K562 (cell line): ENCODE measurements around the gene PPP2R5A. TPM values are rescaled to one million over a fixed set of nuclear protein-coding genes. Genes with fewer than 3 reads are reported as not detected.

Experiments
- ATAC-seq: fragments of 200-7000 bp; cut with Tn5 transposase; 3 replicates; pipeline ENCODE4 v1.9.1; 2020; ENCODE audit warnings: moderate library complexity
- BruUV-seq: library from RNA; stranded (reverse); fragments of 400-500 nt; replicated peaks from 2 replicates; lab custom pipeline; 2021; lab: Mats Ljungman, UMichigan
- CTCF ChIA-PET: fragments of 300-600 bp; formaldehyde crosslinking; extraction: SDS; loops from one replicate; lab custom pipeline; 2021; ENCODE audit warnings: low intra/inter-chr PET ratio; lab: Yijun Ruan, JAX
- POLR2A ChIA-PET: fragments of 300-600, 350-650 bp; sonication (Branson Sonifier 250); formaldehyde crosslinking; extraction: SDS; loops from one replicate; lab custom pipeline; 2021; ENCODE audit warnings: antibody characterized with exemption, inconsistent platforms; lab: Yijun Ruan, JAX
- DNase-seq, 4 experiments: peaks; one replicate each; pipeline versions ENCODE4 v3.0.0 to v3.0.0-alpha.2; 2011 to 2018; ENCODE audit warnings: low spot score in 3 of 4, mixed read lengths in 3 of 4; ENCODE audit errors: extremely low read depth in 1 of 4
- FAIRE-seq: peaks from 2 replicates; lab custom pipeline; 2011; peaks lifted over from hg19 to GRCh38; lab: Jason Lieb, UNC
- H2AFZ ChIP-seq: 2 replicates; pipeline ENCODE4 v1.6.0; 2011; ENCODE audit warnings: low read depth, low read length, control low read depth, inconsistent platforms
- H3K27ac ChIP-seq: fragments of 200-600 bp; 3 replicates; pipeline ENCODE4 v1.8.0; 2011; ENCODE audit warnings: low read depth, mild to moderate bottlenecking, control low read depth, inconsistent platforms, low read length, moderate library complexity, mixed read lengths; ENCODE audit errors: extremely low read depth
- H3K27me3 ChIP-seq, 2 experiments: fragments of 300-600 bp in 1 of 2; 2 replicates in 1 of 2; 3 replicates in 1 of 2; pipeline versions ENCODE4 v1.6.0 to v1.8.0; 2011; ENCODE audit warnings: inconsistent platforms in 2 of 2, low read length in 2 of 2, mild to moderate bottlenecking in 1 of 2, mixed read lengths in 1 of 2, moderate library complexity in 1 of 2; ENCODE audit not compliant: control insufficient read depth in 2 of 2, insufficient read depth in 2 of 2
- H3K36me3 ChIP-seq: fragments of 300-600 bp; 3 replicates; pipeline ENCODE4 v1.8.0; 2011; ENCODE audit warnings: mild to moderate bottlenecking, low read length, inconsistent platforms; ENCODE audit not compliant: control insufficient read depth, insufficient read depth
- H3K4me1 ChIP-seq, 2 experiments: fragments of 200-600 bp in 1 of 2; replicated peaks in 1 of 2; 2 replicates in 1 of 2; 3 replicates in 1 of 2; pipeline versions ENCODE4 v1.5.1 to v1.8.0; 2011; ENCODE audit warnings: inconsistent platforms in 2 of 2, low read length in 2 of 2, mild to moderate bottlenecking in 1 of 2, mixed read lengths in 1 of 2, moderate library complexity in 1 of 2; ENCODE audit not compliant: control insufficient read depth in 2 of 2, insufficient read depth in 2 of 2
- H3K4me2 ChIP-seq: 2 replicates; pipeline ENCODE4 v1.6.1; 2011; ENCODE audit warnings: low read length, control low read depth, inconsistent platforms, mixed read lengths; ENCODE audit not compliant: insufficient read depth
- H3K4me3 ChIP-seq: fragments of 200-600 bp; sonication (generic), shearing (Covaris generic); 2 replicates; pipeline ENCODE4 v1.5.1; 2016; ENCODE audit warnings: control low read depth, inconsistent platforms
- H3K79me2 ChIP-seq: fragments of 200-600 bp; 3 replicates; pipeline ENCODE4 v1.8.0; 2011; ENCODE audit warnings: low read length, inconsistent platforms; ENCODE audit not compliant: control insufficient read depth, insufficient read depth
- H3K9ac ChIP-seq, 2 experiments: 2 replicates each; pipeline versions ENCODE4 v1.6.0 to v1.6.1; 2011; ENCODE audit warnings: low read depth in 2 of 2, low read length in 2 of 2, control low read depth in 1 of 2, inconsistent platforms in 1 of 2, mild to moderate bottlenecking in 1 of 2, mixed read lengths in 1 of 2; ENCODE audit not compliant: insufficient read depth in 1 of 2
- H3K9me1 ChIP-seq: one replicate; pipeline ENCODE4 v1.6.0; 2011; ENCODE audit warnings: inconsistent platforms, mild to moderate bottlenecking, low read length, moderate library complexity; ENCODE audit not compliant: control insufficient read depth, insufficient read depth
- H3K9me3 ChIP-seq: replicated peaks from 2 replicates; pipeline ENCODE4 v1.5.1; 2011; ENCODE audit warnings: low read depth, low read length, inconsistent platforms; ENCODE audit not compliant: control insufficient read depth, insufficient read depth
- H4K20me1 ChIP-seq: replicated peaks from 2 replicates; pipeline ENCODE4 v1.6.1; 2011; ENCODE audit warnings: low read length, inconsistent platforms, mixed read lengths; ENCODE audit not compliant: control insufficient read depth, insufficient read depth
- ESRRB ChIP-seq: fragments of 250-450 bp; sonication (Bioruptor Pico); IDR thresholded peaks from 2 replicates; pipeline ENCODE4 v1.5.0; 2020; ENCODE audit warnings: mild to moderate bottlenecking, moderate library complexity, borderline replicate concordance
- KAT2B ChIP-seq: IDR thresholded peaks from one replicate; pipeline ENCODE4 v1.6.1; 2012; ENCODE audit warnings: low read depth, mild to moderate bottlenecking, control low read depth, inconsistent platforms, low read length, moderate library complexity
- LCOR ChIP-seq: sonication (generic); formaldehyde crosslinking; IDR thresholded peaks from 2 replicates; pipeline ENCODE4 v1.8.0; 2022; ENCODE audit warnings: mild to moderate bottlenecking, missing genetic modification reagents
- MEF2A ChIP-seq: IDR thresholded peaks from 2 replicates; pipeline ENCODE4 v1.6.1; 2011; ENCODE audit warnings: low read depth, mild to moderate bottlenecking, low read length, moderate library complexity; ENCODE audit not compliant: control insufficient read depth
- MXI1 ChIP-seq: IDR thresholded peaks from 2 replicates; pipeline ENCODE4 v1.6.1; 2011; ENCODE audit warnings: low read depth, mild to moderate bottlenecking, improper control_type of control experiment, low read length
- NFE2 ChIP-seq: IDR thresholded peaks from 2 replicates; pipeline ENCODE4 v1.6.1; 2014; ENCODE audit warnings: antibody characterized with exemption, low read depth
- NUFIP1 ChIP-seq: fragments of 450-650 bp; IDR thresholded peaks from 2 replicates; pipeline ENCODE4 v1.6.1; 2018; ENCODE audit not compliant: partially characterized antibody
- RFX5 ChIP-seq: IDR thresholded peaks from 2 replicates; pipeline ENCODE4 v1.6.1; 2011; ENCODE audit warnings: low read depth, mild to moderate bottlenecking, improper control_type of control experiment, low read length
- SMARCE1 ChIP-seq: fragments of 450-650 bp; IDR thresholded peaks from 2 replicates; pipeline ENCODE4 v1.7.1; 2016; ENCODE audit warnings: mild to moderate bottlenecking
- SRSF7 ChIP-seq: fragments of 200-400 bp; formaldehyde crosslinking; optimal IDR thresholded peaks from 2 replicates; pipeline ENCODE3; 2017; ENCODE audit warnings: mild to moderate bottlenecking, low read depth, low read length
- TFAM ChIP-seq: fragments of 250-450 bp; sonication (Bioruptor Pico); conservative IDR thresholded peaks from 2 replicates; pipeline ENCODE4 v1.5.0; 2021; ENCODE audit warnings: mild to moderate bottlenecking, moderate library complexity
- ZBTB5 ChIP-seq: fragments of 450-650 bp; IDR thresholded peaks from 2 replicates; pipeline ENCODE4 v1.6.1; 2017; ENCODE audit warnings: antibody characterized with exemption
- ZEB2 ChIP-seq: fragments of 450-650 bp; IDR thresholded peaks from 2 replicates; pipeline ENCODE4 v1.6.1; 2016
- ZNF41 ChIP-seq: fragments of 250-450 bp; sonication (Bioruptor Pico); conservative IDR thresholded peaks from 2 replicates; pipeline ENCODE4 v1.4.0; 2020; ENCODE audit warnings: mild to moderate bottlenecking
- ZSCAN32 ChIP-seq: fragments of 450-650 bp; formaldehyde crosslinking; IDR thresholded peaks from 2 replicates; pipeline ENCODE4 v1.4.0; 2020; ENCODE audit warnings: mild to moderate bottlenecking, moderate library complexity
- WGBS: fragments of 100-300 bp; shearing (Covaris generic); methylation state at CpG from one replicate; pipeline ENCODE4 v1.1.6; 2016; ENCODE audit warnings: low coverage, mixed read lengths; ENCODE audit not compliant: insufficient coverage; ENCODE audit errors: missing lambda C conversion rate; 5-methylcytosine and 5-hydroxymethylcytosine counted together
- in situ Hi-C: fragments of 300-500 bp; cut with MboI; formaldehyde crosslinking; loops from 4 replicates; pipeline ENCODE4 v1.15.0; 2018; ENCODE audit warnings: inconsistent platforms, mixed read lengths
- intact Hi-C: fragments of 100-400 bp; cut with micrococcal nuclease; formaldehyde crosslinking; loops from 2 replicates; pipeline ENCODE4 v1.14.2; 2022
- polyA plus RNA-seq, 8 experiments: library from polyadenylated mRNA; depleted of rRNA in 4 of 8; stranded (reverse) in 5 of 8; unstranded in 3 of 8; fragments of >200 nt; fragmentation: Nextera tagmentation in 2 of 8; fragmentation: Illumina TruSeq in 1 of 8; extraction: Ambion mirVana in 2 of 8; extraction: Trizol in 1 of 8; gene quantifications; 2 replicates each; pipeline versions ENCODE4 v1.2.1 to v1.2.3, GENCODE V29; 2011 to 2014; ENCODE audit warnings: inconsistent platforms in 1 of 8, missing spikeins in 1 of 8
- total RNA-seq, 7 experiments: library from RNA; depleted of rRNA in 6 of 7; stranded (reverse); fragments of >200 nt in 6 of 7; fragmentation: Illumina TruSeq in 2 of 7; extraction: Trizol in 2 of 7; gene quantifications; 2 replicates each; pipeline versions ENCODE4 v1.2.1 to v1.2.3, GENCODE V29; 2011 to 2021; ENCODE audit warnings: low replicate concordance in 1 of 7
- TF ChIP-seq, protein P1 (sequence below): sonication (generic); IDR thresholded peaks from 2 replicates; pipeline ENCODE4 v1.6.1; 2016

The PPP2R5A gene
- total and polyA plus RNA-seq, 9 of the 15 experiments (the other 6 are each of a cell fraction or from before 2014, with no cell fraction given) = 26.9 to 106 (median 64.3) TPM

DNA sequence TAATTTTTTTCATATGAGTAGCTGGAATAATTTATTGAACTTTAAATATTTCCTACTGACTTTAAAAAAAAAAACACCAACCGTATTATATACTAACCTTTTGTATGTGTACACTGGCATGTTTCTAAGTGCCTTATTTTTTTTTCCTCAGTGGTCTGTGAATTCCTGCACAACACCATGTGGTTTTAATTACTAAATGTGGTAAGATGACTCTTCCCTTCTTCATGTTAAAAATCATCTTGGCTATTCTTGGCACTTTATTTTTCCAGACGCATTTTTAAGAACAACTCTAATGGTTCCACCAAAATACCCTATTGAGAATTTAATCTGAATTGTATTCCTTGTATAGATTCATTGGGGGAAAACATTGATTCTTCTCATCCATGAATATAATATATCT, 28.4 kb downstream of the PPP2R5A start:
- H3K4me3 ChIP-seq = no peak overlapping the region
- H3K36me3 ChIP-seq = peaks cover 28% of the 10 kb centered on the region; the same call in 2 of the 3 replicates
- no peak for DNase-seq
- H3K4me2 ChIP-seq = no peak overlapping the region
- WGBS = 86% methylated on average over 2 of the region's 2 CpGs
- no peaks in the 10 kb centered on the region for H3K27me3 ChIP-seq
- ChIA-PET CTCF (no interaction called here), POLR2A (interaction anchor here (0.5 to 2.2 kb wide), 3 partner anchors 208 to 725 kb away, joined by 3 to 4 read pairs (median 3); partner anchors contain the start of gene ATF3)
- H3K9ac ChIP-seq = no peak overlapping the region
- no peaks in the 10 kb centered on the region for H3K4me1 ChIP-seq
- no peak for TF ChIP-seq RFX5
- no peak for TF ChIP-seq SRSF7
- no peak for TF ChIP-seq ZBTB5
- TF ChIP-seq LCOR (CRISPR knock-in tag) = no peak
- no peak for TF ChIP-seq TFAM
- TF ChIP-seq SMARCE1 = no peak
- TF ChIP-seq ZNF41 (CRISPR knock-in tag) = no peak
- TF ChIP-seq MXI1 = no peak
- no peak for TF ChIP-seq ESRRB (CRISPR knock-in tag)
- no peak for TF ChIP-seq ZSCAN32 (CRISPR knock-in tag)
- TF ChIP-seq KAT2B = no peak
- no peak for TF ChIP-seq NUFIP1
- TF ChIP-seq NFE2 = no peak
- TF ChIP-seq ZEB2 = no peak
- TF ChIP-seq MEF2A = no peak
- TF ChIP-seq, protein P1, sequence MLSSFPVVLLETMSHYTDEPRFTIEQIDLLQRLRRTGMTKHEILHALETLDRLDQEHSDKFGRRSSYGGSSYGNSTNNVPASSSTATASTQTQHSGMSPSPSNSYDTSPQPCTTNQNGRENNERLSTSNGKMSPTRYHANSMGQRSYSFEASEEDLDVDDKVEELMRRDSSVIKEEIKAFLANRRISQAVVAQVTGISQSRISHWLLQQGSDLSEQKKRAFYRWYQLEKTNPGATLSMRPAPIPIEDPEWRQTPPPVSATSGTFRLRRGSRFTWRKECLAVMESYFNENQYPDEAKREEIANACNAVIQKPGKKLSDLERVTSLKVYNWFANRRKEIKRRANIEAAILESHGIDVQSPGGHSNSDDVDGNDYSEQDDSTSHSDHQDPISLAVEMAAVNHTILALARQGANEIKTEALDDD = no peak
- TF ChIP-seq, all 486 proteins: peak for 0
- H3K27ac ChIP-seq = no peak overlapping the region
- intact Hi-C loops (loop anchor here (2.0 kb wide), 1 partner anchor 243 kb away; no protein-coding TSS in a partner anchor), in situ Hi-C loops (no loop called here)
- BruUV-seq = no TSS peak
- no peak for ATAC-seq
- no peaks in the 10 kb centered on the region for H3K9me1 ChIP-seq
- FAIRE-seq = no peak
- H2AFZ ChIP-seq = no peak overlapping the region
- peaks cover 93% of the 10 kb centered on the region for H3K79me2 ChIP-seq
- H3K9me3 ChIP-seq = no peaks in the 10 kb centered on the region
- no peaks in the 10 kb centered on the region for H4K20me1 ChIP-seq
